Epithelial cell of prostate (primary cell): ENCODE results near the gene TMEM92.
"Not testable (repeated sequence)": the region's sequence is repeated elsewhere in the genome, so short reads cannot be mapped to it uniquely, and the experiment has no call there.

ENCODE experiments used
- DNase-seq: peaks from one replicate; pipeline ENCODE4 v3.0.0-alpha.2; 2011; ENCODE audit warnings: low read depth, low spot score
- H3K27ac ChIP-seq: fragments of 450-650 bp; 2 replicates; pipeline ENCODE4 v1.5.1; 2017; ENCODE audit warnings: mild to moderate bottlenecking

The TMEM92 gene

DNA sequence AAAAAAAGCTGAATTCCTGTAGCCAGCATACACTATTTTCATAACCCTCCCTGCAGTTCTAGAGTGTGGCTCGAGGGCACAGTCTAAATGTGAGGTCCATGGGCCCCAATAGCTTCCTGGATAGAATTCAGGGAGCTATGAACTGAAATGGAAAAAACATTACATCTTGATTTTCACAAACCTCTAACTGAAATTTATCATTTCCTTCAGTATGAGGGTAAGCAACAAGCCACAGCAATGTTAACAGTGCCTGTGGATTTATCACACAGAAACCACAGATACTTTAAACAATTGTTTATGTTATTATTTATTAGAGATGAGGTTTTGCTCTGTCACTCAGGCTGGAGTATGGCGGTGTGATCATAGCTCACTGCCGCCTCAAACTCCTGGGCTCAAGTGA is 18.2 kb downstream of the TMEM92 start:
- no peak overlapping the region for H3K27ac ChIP-seq
- no peak for DNase-seq

DNA sequence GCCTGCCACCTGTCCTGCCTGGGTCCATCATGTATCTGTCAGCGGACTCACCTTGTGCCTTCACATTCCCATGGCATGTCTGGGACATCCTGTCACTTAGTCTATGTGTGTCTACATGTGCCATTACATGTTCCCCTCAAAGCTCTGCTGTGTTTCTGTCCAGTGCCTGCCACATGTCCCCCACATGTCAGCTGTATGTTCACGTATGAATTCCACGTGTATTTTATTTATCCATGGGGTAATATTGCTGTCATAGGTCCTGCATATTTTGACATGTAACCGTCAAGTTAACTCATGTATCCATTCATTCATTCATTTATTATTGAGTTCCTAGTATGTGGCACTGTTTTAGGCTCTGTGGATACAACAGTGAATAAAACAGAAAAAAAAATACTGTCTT is 20.8 kb downstream of the TMEM92 start:
- H3K27ac ChIP-seq, result no peak overlapping the region
- DNase-seq, result no peak

DNA sequence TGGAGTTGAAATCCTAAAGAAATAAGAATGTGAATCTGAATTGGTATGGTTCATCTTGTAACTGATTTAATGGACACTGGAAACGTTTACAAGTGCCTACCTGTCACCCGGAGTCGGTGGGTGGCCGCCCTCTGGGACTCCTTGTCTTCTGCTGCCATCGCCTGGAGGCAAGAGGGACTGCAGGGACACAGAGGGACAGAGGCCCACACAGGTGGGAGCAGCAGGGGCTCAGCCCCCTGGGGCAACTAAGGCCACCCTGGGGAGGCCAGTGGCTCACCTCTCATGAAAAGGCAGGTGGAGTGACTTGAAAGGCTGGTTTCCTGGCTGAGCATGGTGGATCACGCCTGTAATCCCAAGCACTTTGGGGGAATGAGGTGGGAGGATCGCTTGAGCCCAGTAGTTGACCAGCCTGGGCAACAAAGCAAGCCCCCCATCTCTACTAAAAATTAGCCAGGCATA is 23.2 kb downstream of the TMEM92 start:
- no peak for DNase-seq
- H3K27ac ChIP-seq, result no peak overlapping the region

- no peak overlapping the region for H3K27ac ChIP-seq
- DNase-seq, result no peak
Measured at GRCh38 chr17:50298018-50298417, 23.8 kb downstream of the TMEM92 start.

GRCh38 chr17:50299776-50300175 is 25.5 kb downstream of the TMEM92 start:
- no peak for DNase-seq

DNA sequence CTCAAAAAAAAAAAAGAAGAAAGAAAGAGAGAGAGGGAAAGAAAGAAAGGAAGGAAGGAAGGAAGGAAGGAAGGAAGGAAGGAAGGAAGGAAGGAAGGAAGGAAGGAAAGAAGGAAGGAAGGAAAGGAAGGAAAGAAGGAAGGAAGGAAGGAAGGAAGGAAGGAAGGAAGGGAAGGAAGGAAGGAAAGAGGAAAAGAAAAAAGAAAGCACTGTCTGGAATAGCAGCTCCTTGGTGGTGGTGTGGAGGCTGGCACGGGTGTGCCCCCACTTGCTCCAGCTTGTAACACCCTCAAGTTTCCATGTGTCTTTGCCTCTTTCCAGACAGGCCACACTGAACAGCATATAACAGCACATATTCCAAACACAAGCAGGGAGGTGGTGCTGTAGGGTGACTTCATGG is 26.6 kb downstream of the TMEM92 start:
- H3K27ac ChIP-seq, DNase-seq: not testable (repeated sequence)

More at GRCh38 chr17:50299776-50300175, 25.5 kb downstream of the TMEM92 start:
- H3K27ac ChIP-seq, result no peak overlapping the region

DNA sequence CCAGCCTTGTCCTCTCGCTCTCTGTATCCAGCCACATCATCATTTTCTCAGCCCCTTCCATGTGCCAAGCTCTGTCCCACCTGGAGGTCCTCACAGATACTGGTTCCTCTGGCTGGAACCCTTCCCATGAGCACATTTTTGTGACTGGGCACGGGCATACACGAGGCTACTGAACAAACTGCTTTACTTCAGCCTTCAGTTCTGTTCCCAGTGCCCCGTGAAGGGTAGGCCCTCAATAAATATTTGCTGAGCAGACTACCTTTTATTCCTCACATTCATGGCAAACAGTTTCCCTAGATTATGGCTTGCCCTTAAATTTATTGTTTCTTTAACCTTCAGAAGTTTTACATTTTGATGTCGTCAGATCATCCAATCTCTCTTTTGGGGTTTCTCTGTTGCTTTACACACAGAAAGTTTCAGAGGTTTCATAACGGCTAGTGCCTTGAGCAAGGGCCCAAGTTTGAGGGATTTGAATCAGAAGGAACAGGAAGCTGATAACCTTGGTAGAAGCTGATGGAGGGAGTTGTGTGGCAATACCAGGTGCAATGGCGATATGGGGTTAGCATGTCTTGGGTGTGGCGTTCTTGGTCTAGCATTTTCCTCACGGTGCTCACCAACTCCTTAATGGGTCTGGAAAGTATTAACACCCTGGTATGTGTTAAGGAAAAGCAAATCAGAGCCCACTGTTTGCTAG is 27.8 kb downstream of the TMEM92 start:
- DNase-seq, result no peak
- no peak overlapping the region for H3K27ac ChIP-seq

DNA sequence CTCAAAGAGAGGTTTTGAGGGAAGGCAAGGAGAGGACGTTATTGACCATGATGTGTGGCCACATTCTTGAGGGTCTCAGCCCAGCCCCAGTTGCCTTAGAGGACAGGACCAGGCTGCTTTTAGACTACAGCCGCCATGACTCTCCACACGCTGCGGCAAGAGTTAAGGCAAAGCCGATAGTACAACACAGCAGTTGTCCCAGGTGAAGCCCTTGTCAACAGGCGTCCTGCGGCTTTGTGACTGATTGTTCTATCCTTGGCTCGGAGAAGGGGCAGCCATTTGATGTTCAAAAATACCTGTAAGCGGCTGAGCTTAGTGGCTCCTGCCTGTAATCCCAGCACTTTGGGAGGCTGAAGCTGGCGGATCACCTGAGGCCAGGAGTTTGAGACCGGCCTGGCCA is 28.8 kb downstream of the TMEM92 start:
- no peak for DNase-seq
- H3K27ac ChIP-seq, result no peak overlapping the region

DNA sequence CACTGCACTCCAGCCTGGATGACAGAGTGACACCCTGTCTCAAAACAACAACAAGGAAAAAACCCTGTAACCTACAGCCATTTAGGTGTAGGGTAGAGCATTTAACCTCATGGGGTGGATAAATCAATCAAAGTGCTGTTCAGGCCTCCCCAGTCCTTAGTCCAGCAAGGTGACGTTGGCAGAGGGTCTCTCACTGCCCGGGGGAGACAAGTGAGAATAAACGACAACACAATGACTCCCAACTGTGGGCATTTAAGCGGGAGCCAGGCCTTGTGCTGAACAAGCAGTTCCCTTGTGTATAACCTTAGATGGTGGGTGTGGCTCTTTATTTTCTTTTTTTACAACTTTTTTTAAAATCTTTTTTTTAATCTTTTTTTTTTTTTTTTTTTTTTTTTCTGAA is 29.3 kb downstream of the TMEM92 start:
- no peak for DNase-seq

DNA sequence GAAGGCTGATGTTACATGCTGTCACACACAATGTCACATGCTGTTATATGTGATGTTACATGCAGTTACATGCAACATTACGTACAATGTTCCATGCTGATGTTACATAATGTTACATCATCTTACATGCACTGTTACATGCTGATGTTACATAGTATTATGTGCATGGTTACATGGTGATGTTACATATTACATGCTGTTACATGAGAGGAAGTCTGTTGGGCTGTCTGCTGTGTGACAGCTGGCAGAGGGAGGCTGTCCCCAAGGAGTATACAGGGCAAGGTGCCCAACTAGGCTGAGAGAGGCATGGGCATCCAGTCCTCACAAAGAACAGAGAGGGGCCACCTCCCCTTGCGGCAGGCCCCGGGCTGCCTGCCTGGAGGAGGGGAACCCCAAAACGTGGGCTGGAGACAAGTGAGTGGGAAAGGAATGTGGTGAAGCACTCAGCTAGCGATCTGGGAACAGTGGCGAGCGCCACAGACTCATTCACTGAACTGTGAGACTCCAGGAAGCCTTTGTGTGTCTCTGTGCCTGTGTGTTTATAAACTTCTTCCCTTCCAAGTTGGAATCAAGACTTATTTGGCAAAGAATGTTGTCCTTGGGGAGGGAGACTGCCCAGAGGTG is 30.6 kb downstream of the TMEM92 start:
- no peak for DNase-seq
- H3K27ac ChIP-seq, result no peak overlapping the region

More for the DNA sequence above, 29.3 kb downstream of the TMEM92 start:
- H3K27ac ChIP-seq, result no peak overlapping the region

DNA sequence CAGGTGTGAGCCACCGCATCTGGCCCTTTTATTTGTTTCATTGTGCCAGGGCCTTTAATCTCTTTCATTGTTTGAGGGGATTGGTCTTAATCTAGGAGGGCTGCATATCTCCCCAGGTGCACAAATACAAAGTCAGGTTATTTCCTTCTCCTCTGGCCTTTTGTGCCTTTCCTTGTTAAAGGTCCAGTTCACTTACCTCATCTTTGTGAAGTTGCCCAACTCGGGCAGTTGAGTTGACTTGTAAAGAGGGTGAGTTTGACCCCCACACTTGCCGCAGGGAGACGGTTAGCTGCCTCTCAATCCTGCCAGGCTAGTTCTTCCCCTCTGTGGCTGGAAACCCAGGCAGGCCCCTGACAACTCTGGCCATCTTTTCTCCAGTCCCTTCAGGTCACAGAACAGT is 33.4 kb downstream of the TMEM92 start:
- no peak overlapping the region for H3K27ac ChIP-seq
- DNase-seq, result no peak

GRCh38 chr17:50308666-50309065 is 34.4 kb downstream of the TMEM92 start:
- DNase-seq, result no peak

GRCh38 chr17:50310455-50311111 is 36.3 kb downstream of the TMEM92 start:
- no peak for DNase-seq
- no peak overlapping the region for H3K27ac ChIP-seq

More at GRCh38 chr17:50308666-50309065, 34.4 kb downstream of the TMEM92 start:
- H3K27ac ChIP-seq, result no peak overlapping the region

- H3K27ac ChIP-seq, result no peak overlapping the region
- DNase-seq, result no peak
Measured at GRCh38 chr17:50311112-50311460, 36.8 kb downstream of the TMEM92 start.

DNA sequence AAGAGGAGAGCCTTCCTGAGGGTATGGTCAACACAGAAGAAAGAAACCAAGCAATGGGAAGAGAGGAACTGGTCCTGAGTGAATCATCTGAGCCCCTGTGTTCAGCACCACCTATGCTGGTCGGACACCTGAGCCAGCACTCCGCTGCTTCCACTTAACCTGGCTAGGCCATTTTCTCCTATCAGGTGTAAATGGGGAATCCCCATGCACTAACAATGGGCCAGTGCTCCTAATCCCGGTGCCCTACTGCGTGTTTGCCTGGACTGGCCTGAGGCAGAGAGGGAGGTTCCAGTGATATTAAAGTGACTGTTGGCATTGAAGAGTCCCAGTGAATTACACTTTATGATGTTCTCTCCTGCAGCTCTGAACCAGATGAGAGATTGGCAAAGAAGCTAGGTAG is 37.2 kb downstream of the TMEM92 start:
- H3K27ac ChIP-seq, result no peak overlapping the region

DNA sequence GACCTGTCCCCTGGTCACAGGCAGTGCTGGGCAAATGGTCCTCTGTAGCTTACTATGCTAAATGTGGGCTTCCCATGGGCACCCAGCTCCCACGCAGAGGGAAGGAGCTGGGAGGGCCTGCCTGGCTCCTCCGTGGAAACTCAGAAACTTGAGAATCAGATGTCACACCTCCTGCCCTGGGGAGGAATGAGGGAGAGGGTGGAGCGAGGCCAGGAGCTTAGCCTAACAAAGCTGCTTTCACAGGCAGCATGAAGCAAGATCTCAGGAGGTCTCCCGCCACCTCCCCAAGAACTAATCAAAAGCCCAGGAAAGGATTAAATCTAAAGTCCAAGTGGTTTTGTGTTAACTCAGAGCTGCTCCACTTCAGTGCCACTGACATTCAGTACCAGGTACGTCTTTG is 38.0 kb downstream of the TMEM92 start:
- no peak for DNase-seq
- no peak overlapping the region for H3K27ac ChIP-seq

More for the DNA sequence above, 37.2 kb downstream of the TMEM92 start:
- no peak for DNase-seq

DNA sequence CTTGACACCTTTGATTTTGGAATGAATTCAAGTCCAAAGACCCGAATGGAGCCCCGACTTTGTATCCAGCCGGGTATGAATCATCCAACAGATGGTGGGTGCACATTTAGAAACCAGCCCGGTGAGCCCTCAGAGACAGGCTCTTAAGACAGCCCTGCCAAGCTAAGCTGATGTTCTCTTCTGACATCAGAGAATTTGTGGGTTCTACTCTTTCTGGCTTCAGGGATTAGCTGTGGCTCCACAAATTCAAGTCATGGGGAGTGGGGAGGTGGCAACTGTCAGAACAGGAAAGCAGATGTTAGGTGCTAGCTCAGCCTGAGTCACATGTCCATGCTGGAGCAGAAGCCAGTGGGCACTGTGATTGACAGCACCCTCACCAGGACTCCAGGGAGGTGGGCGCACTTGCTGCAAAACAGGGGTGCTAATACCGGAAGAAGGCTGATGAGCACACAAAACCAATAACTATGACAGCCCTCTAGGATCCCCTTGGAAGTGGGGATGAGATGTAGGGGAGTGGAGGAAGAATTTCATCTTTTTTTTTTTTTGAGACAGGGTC is 40.3 kb downstream of the TMEM92 start:
- H3K27ac ChIP-seq, result no peak overlapping the region

DNA sequence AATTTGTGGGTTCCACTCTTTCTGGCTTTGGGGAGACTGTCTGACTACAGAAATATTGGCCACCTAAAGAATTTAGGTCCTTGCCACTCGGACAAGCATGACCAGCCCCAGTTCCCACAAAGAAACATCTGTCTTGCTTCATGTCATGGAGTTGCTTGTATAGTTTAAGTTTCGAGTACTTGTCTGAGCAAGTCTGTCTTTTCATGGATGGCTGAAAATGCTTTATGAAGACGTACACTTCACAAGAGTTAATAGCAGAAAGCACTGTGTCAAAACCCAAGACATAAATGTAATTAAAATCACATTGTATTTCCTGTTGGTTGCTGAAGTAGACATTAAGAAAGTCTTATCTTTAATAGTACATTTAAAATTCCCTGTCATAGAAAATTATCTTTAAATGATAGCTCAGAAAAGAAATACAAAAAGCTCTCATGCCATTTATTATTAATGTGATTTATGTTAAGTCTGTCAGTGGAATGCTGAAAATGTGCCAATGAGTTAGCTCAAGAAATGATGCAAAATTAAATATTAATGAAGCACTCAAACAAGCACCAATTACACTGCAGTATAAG is 41.8 kb downstream of the TMEM92 start:
- DNase-seq, result peak; percentile 71
- H3K27ac ChIP-seq, result peak overlapping the region; percentile 73

More for the DNA sequence above, 40.3 kb downstream of the TMEM92 start:
- DNase-seq, result no peak

DNA sequence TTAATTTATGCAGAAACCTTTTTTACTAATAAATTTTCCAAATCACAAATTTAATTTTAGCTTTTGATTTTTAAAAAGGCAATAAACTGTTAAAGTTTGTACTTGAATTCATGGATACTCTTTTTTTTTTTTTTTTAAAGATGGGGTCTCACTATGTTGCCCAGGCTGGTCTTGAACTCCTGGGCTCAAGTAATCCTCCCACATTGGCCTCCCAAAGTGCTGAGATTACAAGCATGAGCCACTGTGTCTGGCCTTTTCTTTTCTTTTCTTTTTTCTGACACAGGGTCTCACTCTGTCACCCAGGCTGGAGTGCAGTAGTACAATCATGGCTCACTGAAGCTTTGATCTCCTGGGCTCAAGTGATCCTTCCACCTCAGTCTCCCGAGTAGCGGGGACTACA is 42.4 kb downstream of the TMEM92 start:
- not testable (repeated sequence) for DNase-seq
- H3K27ac ChIP-seq, result peak overlapping the region; percentile 73

DNA sequence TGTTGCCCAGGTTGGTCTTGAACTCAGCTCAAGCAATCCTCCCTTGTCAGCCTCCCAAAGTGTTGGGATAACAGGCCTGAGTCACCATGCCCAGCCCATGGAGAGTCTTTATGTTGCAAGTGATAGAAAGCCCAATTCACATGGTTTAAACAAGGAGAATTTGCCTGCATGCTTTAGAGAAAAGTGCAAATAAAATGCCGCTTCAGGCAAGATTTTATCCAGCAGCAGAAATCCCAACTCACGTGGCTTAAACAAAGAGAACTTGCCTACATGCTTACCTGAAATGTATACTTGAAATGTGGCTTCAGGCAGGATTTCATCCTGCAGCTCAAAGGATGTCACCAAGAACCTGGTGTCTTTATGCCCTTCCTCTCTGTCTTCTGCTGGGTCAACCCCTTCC is 42.9 kb downstream of the TMEM92 start:
- peak overlapping the region; percentile 73 for H3K27ac ChIP-seq
- DNase-seq, result no peak
